OCI-LY7 (cell line): ENCODE results near the gene SMO. TPM values are rescaled to one million over a fixed set of nuclear protein-coding genes. Genes with fewer than 3 reads are reported as not detected.

Experiments
- BruUV-seq: library from RNA; stranded (reverse); fragments of 400-500 nt; replicated peaks from 2 replicates; lab custom pipeline; 2021; lab: Mats Ljungman, UMichigan
- CTCF ChIA-PET: fragments of 300-600 bp; sonication (Branson Sonifier 250); formaldehyde crosslinking; loops from one replicate; lab custom pipeline; 2022; ENCODE audit warnings: antibody characterized with exemption; ENCODE audit not compliant: unreplicated experiment; lab: Charles Lee
- POLR2A ChIA-PET: fragments of 300-600 bp; sonication (Branson Sonifier 250); formaldehyde crosslinking; loops from one replicate; lab custom pipeline; 2022; ENCODE audit warnings: antibody characterized with exemption; lab: Charles Lee
- DNase-seq: peaks from one replicate; pipeline ENCODE4 v3.0.0-alpha.2; 2015; ENCODE audit warnings: low spot score
- H2AFZ ChIP-seq: fragments of 200-600 bp; sonication (generic), shearing (Covaris generic); 2 replicates; pipeline ENCODE4 v1.6.1; 2014; ENCODE audit warnings: mild to moderate bottlenecking, antibody characterized with exemption, low read length, moderate library complexity
- H3K27ac ChIP-seq: fragments of 200-600 bp; sonication (generic); 2 replicates; pipeline ENCODE4 v1.5.1; 2014; ENCODE audit warnings: mixed run types, low read depth, mild to moderate bottlenecking, moderate library complexity, low read length, inconsistent platforms; ENCODE audit not compliant: poor library complexity, severe bottlenecking
- H3K36me3 ChIP-seq: fragments of 200-600 bp; sonication (generic); 2 replicates; pipeline ENCODE4 v1.6.1; 2014; ENCODE audit warnings: mild to moderate bottlenecking, antibody characterized with exemption, low read length, moderate library complexity, mixed read lengths; ENCODE audit not compliant: insufficient read depth
- H3K4me1 ChIP-seq: fragments of 200-600 bp; sonication (generic); 2 replicates; pipeline ENCODE4 v1.5.1; 2014; ENCODE audit warnings: mild to moderate bottlenecking, low read length; ENCODE audit not compliant: insufficient read depth, poor library complexity, severe bottlenecking
- H3K4me2 ChIP-seq: fragments of 200-600 bp; sonication (generic); 2 replicates; pipeline ENCODE4 v1.6.1; 2014; ENCODE audit warnings: mild to moderate bottlenecking, low read length
- H3K4me3 ChIP-seq: fragments of 200-600 bp; sonication (generic); 2 replicates; pipeline ENCODE4 v1.5.1; 2014; ENCODE audit warnings: mild to moderate bottlenecking, low read depth, low read length; ENCODE audit not compliant: poor library complexity, severe bottlenecking
- H3K79me2 ChIP-seq: fragments of 200-600 bp; sonication (generic); 2 replicates; pipeline ENCODE4 v1.6.1; 2016; ENCODE audit warnings: low read depth, mild to moderate bottlenecking, low read length, moderate library complexity, mixed read lengths; ENCODE audit not compliant: insufficient read depth
- H3K9me2 ChIP-seq: fragments of 200-600 bp; sonication (generic); 2 replicates; pipeline ENCODE4 v1.6.1; 2016; ENCODE audit warnings: mild to moderate bottlenecking, low read length, mixed read lengths; ENCODE audit not compliant: insufficient read depth
- H3K9me3 ChIP-seq: fragments of 200-600 bp; sonication (generic); 2 replicates; pipeline ENCODE4 v1.6.1; 2014; ENCODE audit warnings: mild to moderate bottlenecking, mixed run types, low read length, mixed read lengths
- H4K20me1 ChIP-seq: fragments of 200-600 bp; sonication (generic); 2 replicates; pipeline ENCODE4 v1.6.1; 2014; ENCODE audit warnings: mild to moderate bottlenecking, antibody characterized with exemption, low read length, moderate library complexity, mixed read lengths; ENCODE audit not compliant: insufficient read depth
- CTCF ChIP-seq: fragments of 200-600 bp; sonication (generic); conservative IDR thresholded peaks from 2 replicates; pipeline ENCODE4 v1.5.1; 2014; ENCODE audit warnings: mild to moderate bottlenecking, antibody characterized with exemption, low read length, moderate library complexity, mixed read lengths
- EZH2phosphoT487 ChIP-seq: fragments of 200-600 bp; sonication (generic); IDR thresholded peaks from 2 replicates; pipeline ENCODE4 v1.6.1; 2018; ENCODE audit warnings: low read depth, borderline replicate concordance, mild to moderate bottlenecking, mixed run types, antibody characterized with exemption, low read length, moderate library complexity, mixed read lengths
- intact Hi-C: fragments of 100-400 bp; cut with micrococcal nuclease; formaldehyde crosslinking; loops from one replicate; pipeline ENCODE4 v1.10.0; 2022; ENCODE audit not compliant: unreplicated experiment
- total RNA-seq, 2 experiments: library from RNA; depleted of rRNA in 1 of 2; stranded (reverse); fragments of >200 nt in 1 of 2; shearing (Covaris generic) in 1 of 2; gene quantifications; 2 replicates each; pipeline ENCODE4 v1.2.3, GENCODE V29; 2014 to 2022

SMO gene
- total RNA-seq, 2 experiments from 2014 or later = 0.17 to 0.25 TPM

- intact Hi-C loops = no loop called here
- Histone ChIP-seq H4K20me1 (no peaks in the 10 kb centered on the region), H3K4me1 (no peaks in the 10 kb centered on the region), H3K79me2 (no peaks in the 10 kb centered on the region), H3K4me3 (no peak overlapping the region), H3K9me2 (no peaks in the 10 kb centered on the region), H2AFZ (no peak overlapping the region), H3K4me2 (no peak overlapping the region), H3K27ac (no peak overlapping the region), H3K36me3 (no peaks in the 10 kb centered on the region), H3K9me3 (no peaks in the 10 kb centered on the region)
- no TSS peak for BruUV-seq
- TF ChIP-seq CTCF = no peak
- TF ChIP-seq EZH2phosphoT487 = no peak
- CTCF ChIA-PET = no interaction called here
- POLR2A ChIA-PET = interaction anchor here (0.7 kb wide), 1 partner anchor 14 kb away, joined by 3 read pairs; no protein-coding TSS in a partner anchor
- no peak for DNase-seq
Observed at GRCh38 chr7:129240119-129240820, 51.8 kb downstream of the SMO start.

GRCh38 chr7:129244220-129244619 lies 55.8 kb downstream of the SMO start:
- DNase-seq = no peak
- Histone ChIP-seq H3K9me3 (no peaks in the 10 kb centered on the region), H3K27ac (no peak overlapping the region), H3K4me2 (no peak overlapping the region), H3K36me3 (no peaks in the 10 kb centered on the region), H3K9me2 (no peaks in the 10 kb centered on the region), H2AFZ (no peak overlapping the region), H3K4me3 (no peak overlapping the region), H4K20me1 (no peaks in the 10 kb centered on the region; the same call in 1 of the 2 replicates), H3K4me1 (no peaks in the 10 kb centered on the region), H3K79me2 (no peaks in the 10 kb centered on the region)
- TF ChIP-seq CTCF (no peak), EZH2phosphoT487 (no peak)
- POLR2A ChIA-PET = no interaction called here
- BruUV-seq = no TSS peak
- CTCF ChIA-PET = no interaction called here
- intact Hi-C loops = no loop called here

GRCh38 chr7:129245533-129245932 lies 57.1 kb downstream of the SMO start:
- no peak for DNase-seq
- intact Hi-C loops = no loop called here
- no TSS peak for BruUV-seq
- no peaks in the 10 kb centered on the region for H3K4me1 ChIP-seq
- no peaks in the 10 kb centered on the region; the same call in 1 of the 2 replicates for H4K20me1 ChIP-seq
- TF ChIP-seq CTCF (no peak), EZH2phosphoT487 (no peak)
- no peak overlapping the region for H2AFZ ChIP-seq
- H3K9me3 ChIP-seq = no peaks in the 10 kb centered on the region
- H3K36me3 ChIP-seq = no peaks in the 10 kb centered on the region
- POLR2A ChIA-PET = no interaction called here
- H3K79me2 ChIP-seq = no peaks in the 10 kb centered on the region
- H3K27ac ChIP-seq = no peak overlapping the region
- H3K4me3 ChIP-seq = no peak overlapping the region
- CTCF ChIA-PET = no interaction called here
- no peaks in the 10 kb centered on the region for H3K9me2 ChIP-seq
- no peak overlapping the region for H3K4me2 ChIP-seq
